ENCODE data around the gene KIN. TPM values are rescaled to one million over a fixed set of nuclear protein-coding genes. Genes with fewer than 3 reads are reported as not detected.

Gene KIN
- total and polyA plus RNA-seq, 2 of the 4 experiments (the other 2 are of a cell fraction), result 3.0 to 6.4 TPM

DNA sequence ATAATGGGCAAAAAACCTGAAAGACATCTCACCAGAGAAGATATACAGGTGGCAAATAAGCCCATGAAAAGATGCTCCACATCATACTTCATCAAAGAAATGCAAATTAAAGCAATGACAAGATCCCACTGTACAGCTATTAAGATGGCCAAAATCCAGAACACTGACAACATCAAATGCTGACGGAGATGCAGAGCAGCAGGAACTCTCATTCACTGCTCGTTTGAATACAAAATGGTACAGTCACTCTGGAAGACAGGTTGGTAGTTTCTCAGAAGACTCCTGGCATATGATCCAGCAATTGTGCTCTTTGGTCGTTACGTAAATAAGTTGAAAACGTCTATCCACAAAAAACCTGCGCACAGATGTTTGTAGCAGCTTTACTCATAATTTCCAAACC is 35.5 kb downstream of the KIN start:
- no peak overlapping the region for H3K18ac ChIP-seq (ENCODE audit: low read depth, low read length)
- CTCF ChIA-PET, result no interaction called here
- no peak for ATAC-seq (ENCODE audit: low read depth)

More for the DNA sequence above, 35.5 kb downstream of the KIN start:
- POLR2A ChIA-PET (ENCODE audit: unreplicated experiment), result no interaction called here
- Histone ChIP-seq H2AFZ (replicated peaks; ENCODE audit: low read length, poor library complexity) (no peak overlapping the region), H3K23ac (ENCODE audit: low read depth, low read length) (no peak overlapping the region), H3K27ac (ENCODE audit: insufficient read depth, low read length) (no peak overlapping the region), H2BK120ac (ENCODE audit: low read depth, low read length) (no peak overlapping the region), H3K27me3 (ENCODE audit: control insufficient read depth, insufficient read depth, low read length) (no peaks in the 10 kb centered on the region), H2BK5ac (ENCODE audit: low read depth, low read length, poor library complexity, severe bottlenecking) (no peak overlapping the region), H3K9me3 (ENCODE audit: control insufficient read depth, insufficient read depth, low read length) (no peaks in the 10 kb centered on the region), H2BK20ac (ENCODE audit: low read depth, low read length) (no peak overlapping the region), H4K5ac (ENCODE audit: low read depth, low read length) (no peak overlapping the region), H4K20me1 (ENCODE audit: insufficient read depth, low read length) (peaks cover 3% of the 10 kb centered on the region; the same call in 1 of the 2 replicates), H3K9me1 (ENCODE audit: insufficient read depth, low read length) (no peaks in the 10 kb centered on the region), H3K79me1 (ENCODE audit: low read depth in 1 of 2, low read length in 2 of 2) (no peaks in the 10 kb centered on the region; a peak in 1 of 4 replicates), H2AK9ac (replicated peaks; ENCODE audit: low read depth, low read length, poor library complexity) (no peak overlapping the region), H2BK15ac (ENCODE audit: low read depth, low read length) (no peak overlapping the region), H4K8ac (ENCODE audit: low read depth in 2 of 2, low read length in 2 of 2) (no peak overlapping the region), H3K14ac (replicated peaks; ENCODE audit: low read depth, low read length) (no peak overlapping the region), H2AK5ac (ENCODE audit: low read depth, low read length) (no peak overlapping the region), H3K56ac (ENCODE audit: extremely low read depth, insufficient read depth, low read length) (no peak overlapping the region), H3K4me1 (ENCODE audit: control insufficient read depth, insufficient read depth, low read length) (no peaks in the 10 kb centered on the region), H3K36me3 (ENCODE audit: control insufficient read depth, insufficient read depth, low read length) (peaks cover 26% of the 10 kb centered on the region), H3K4ac (ENCODE audit: low read depth, low read length) (no peak overlapping the region), H3K4me3 (ENCODE audit: insufficient read depth, low read depth, low read length) (no peak overlapping the region), H3K4me2 (ENCODE audit: low read depth, low read length) (no peak overlapping the region), H3K9ac (ENCODE audit: low read depth, low read length) (no peak overlapping the region), H4K91ac (ENCODE audit: insufficient read depth, low read depth, low read length) (no peak overlapping the region)
- no peak for DNase-seq
- TF ChIP-seq RCOR1 (IDR thresholded peaks at IDR 0.05; ENCODE audit: insufficient replicate concordance, low read length) (no peak), NFE2L2 (IDR thresholded peaks at IDR 0.05; ENCODE audit: low read depth, low read length) (no peak), POLR2A (IDR thresholded peaks at IDR 0.05; ENCODE audit: low read depth, low read length) (no peak), CEBPB (IDR thresholded peaks at IDR 0.05; ENCODE audit: low read depth, low read length) (no peak), CHD1 (IDR thresholded peaks at IDR 0.05; ENCODE audit: low read depth, low read length) (no peak), RFX5 (IDR thresholded peaks at IDR 0.05; ENCODE audit: low read depth, low read length) (no peak), MXI1 (IDR thresholded peaks at IDR 0.05; ENCODE audit: borderline replicate concordance, low read depth, low read length) (no peak), SMC3 (IDR thresholded peaks at IDR 0.05; ENCODE audit: low read depth, low read length) (no peak)
- TF ChIP-seq, protein P1, sequence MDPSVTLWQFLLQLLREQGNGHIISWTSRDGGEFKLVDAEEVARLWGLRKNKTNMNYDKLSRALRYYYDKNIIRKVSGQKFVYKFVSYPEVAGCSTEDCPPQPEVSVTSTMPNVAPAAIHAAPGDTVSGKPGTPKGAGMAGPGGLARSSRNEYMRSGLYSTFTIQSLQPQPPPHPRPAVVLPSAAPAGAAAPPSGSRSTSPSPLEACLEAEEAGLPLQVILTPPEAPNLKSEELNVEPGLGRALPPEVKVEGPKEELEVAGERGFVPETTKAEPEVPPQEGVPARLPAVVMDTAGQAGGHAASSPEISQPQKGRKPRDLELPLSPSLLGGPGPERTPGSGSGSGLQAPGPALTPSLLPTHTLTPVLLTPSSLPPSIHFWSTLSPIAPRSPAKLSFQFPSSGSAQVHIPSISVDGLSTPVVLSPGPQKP (IDR thresholded peaks at IDR 0.05; ENCODE audit: borderline replicate concordance, low read depth, low read length), result no peak
- TF ChIP-seq, protein P2, sequence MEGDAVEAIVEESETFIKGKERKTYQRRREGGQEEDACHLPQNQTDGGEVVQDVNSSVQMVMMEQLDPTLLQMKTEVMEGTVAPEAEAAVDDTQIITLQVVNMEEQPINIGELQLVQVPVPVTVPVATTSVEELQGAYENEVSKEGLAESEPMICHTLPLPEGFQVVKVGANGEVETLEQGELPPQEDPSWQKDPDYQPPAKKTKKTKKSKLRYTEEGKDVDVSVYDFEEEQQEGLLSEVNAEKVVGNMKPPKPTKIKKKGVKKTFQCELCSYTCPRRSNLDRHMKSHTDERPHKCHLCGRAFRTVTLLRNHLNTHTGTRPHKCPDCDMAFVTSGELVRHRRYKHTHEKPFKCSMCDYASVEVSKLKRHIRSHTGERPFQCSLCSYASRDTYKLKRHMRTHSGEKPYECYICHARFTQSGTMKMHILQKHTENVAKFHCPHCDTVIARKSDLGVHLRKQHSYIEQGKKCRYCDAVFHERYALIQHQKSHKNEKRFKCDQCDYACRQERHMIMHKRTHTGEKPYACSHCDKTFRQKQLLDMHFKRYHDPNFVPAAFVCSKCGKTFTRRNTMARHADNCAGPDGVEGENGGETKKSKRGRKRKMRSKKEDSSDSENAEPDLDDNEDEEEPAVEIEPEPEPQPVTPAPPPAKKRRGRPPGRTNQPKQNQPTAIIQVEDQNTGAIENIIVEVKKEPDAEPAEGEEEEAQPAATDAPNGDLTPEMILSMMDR (conservative IDR thresholded peaks at IDR 0.05; ENCODE audit: low read depth, low read length), result no peak
- intact Hi-C loops (cut with micrococcal nuclease) (loop anchor here (5.0 to 10.0 kb wide), 2 partner anchors 225 to 1553 kb away; no protein-coding TSS in a partner anchor), dilution Hi-C loops (cut with HindIII; ENCODE audit: low sequenced_read_pairs, unreplicated experiment) (no loop called here), in situ Hi-C loops (cut with MboI; ENCODE audit: low sequenced_read_pairs) (no loop called here)
- WGBS, 2 experiments (ENCODE audit: extremely low coverage in 2 of 2, insufficient read length in 1 of 2), result 96% methylated on average over 2 of the region's 6 CpGs; no CpG with 5 or more reads in 1 of the 2 experiments
- no TSS peak for BruUV-seq (replicated peaks)

Measured in IMR-90 (cell line).